ENCODE results near the gene GFOD2. TPM values are rescaled to one million over a fixed set of nuclear protein-coding genes. Genes with fewer than 3 reads are reported as not detected.

GFOD2 gene
- total and polyA plus RNA-seq, 2 donors (not counting 3 experiments of a cell fraction or from before 2014, with no cell fraction given) = 38.1 to 47.5 TPM

DNA sequence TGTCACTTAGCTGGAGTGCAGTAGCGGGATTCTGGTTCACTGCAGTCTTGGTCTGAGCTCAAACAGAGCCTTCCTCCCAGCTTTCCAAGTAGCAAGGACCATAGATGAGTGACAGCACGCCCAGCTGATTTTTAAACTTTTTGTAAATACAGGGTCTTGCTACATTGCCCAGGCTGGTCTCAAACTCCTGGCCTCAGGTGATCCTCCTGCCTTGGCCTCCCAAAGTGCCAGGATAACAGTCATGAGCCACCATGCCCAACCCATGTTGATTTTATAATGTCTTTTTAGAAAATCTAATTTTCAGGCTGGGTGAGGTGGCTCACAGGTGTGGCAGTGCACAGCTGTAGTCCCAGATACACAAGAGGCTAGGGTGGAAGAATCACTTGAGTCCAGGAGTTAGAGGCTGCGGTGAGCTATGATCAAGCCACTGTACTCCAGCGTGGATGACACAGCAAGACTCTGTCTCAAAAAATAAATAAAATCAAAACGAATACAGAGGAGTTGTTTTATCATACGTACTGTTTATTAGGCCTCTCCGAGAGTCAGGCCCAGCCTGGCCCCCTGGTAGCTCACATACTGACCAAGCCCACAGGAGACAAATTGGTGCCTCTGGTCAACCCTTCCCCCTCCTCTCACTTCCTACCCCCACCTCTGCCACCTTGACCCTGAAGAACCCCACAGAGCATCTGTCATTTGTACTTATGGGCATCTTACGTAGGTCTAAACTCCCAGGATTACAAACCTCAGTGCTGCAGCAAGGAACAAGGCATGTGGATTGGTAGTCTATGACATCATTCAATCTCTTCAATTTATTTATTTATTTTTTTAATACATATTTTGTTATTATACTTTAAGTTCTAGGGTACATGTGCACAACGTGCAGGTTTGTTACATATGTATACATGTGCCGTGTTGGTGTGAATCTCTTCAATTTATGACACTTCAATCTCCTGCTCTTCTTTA, 38.9 kb downstream of the GFOD2 start:
- Histone ChIP-seq H3K27me3 (ENCODE audit: control insufficient read depth in 2 of 2, insufficient read depth in 2 of 2, low read length in 2 of 2) (no peaks in the 10 kb centered on the region), H3K4me1 (ENCODE audit: control insufficient read depth, extremely low read depth, insufficient read depth, low read length) (peaks cover 17% of the 10 kb centered on the region), H3K9me1 (replicated peaks; ENCODE audit: control insufficient read depth, extremely low read depth, insufficient read depth, low read length) (no peaks in the 10 kb centered on the region), H3K4me3 (replicated peaks in 1 of 3; ENCODE audit: insufficient read depth in 1 of 3, low read depth in 1 of 3, low read length in 3 of 3) (no peak overlapping the region), H3K9ac (replicated peaks; ENCODE audit: extremely low read depth, insufficient read depth, low read length) (no peak overlapping the region), H3K4me2 (ENCODE audit: insufficient read depth, low read length) (no peak overlapping the region), H2AFZ (ENCODE audit: low read depth, low read length) (no peak overlapping the region), H4K20me1 (replicated peaks; ENCODE audit: control insufficient read depth, extremely low read depth, insufficient read depth, low read length) (peaks cover 3% of the 10 kb centered on the region), H3K27ac (ENCODE audit: insufficient read depth, low read depth, low read length) (no peak overlapping the region), H3K9me3 (replicated peaks; ENCODE audit: control insufficient read depth, insufficient read depth, low read length) (no peaks in the 10 kb centered on the region), H3K36me3 (ENCODE audit: control insufficient read depth in 2 of 2, extremely low read depth in 1 of 2, insufficient read depth in 2 of 2, low read length in 2 of 2) (peaks cover 3 to 23% of the 10 kb centered on the region in 2 experiments), H3K79me2 (ENCODE audit: control insufficient read depth, insufficient read depth, low read length) (no peaks in the 10 kb centered on the region)
- no peak for FAIRE-seq
- dilution Hi-C loops (cut with MboI; ENCODE audit: extremely low pct_ligation_motif_present, low sequenced_read_pairs) = loop anchor here (25.0 kb wide), 1 partner anchor 232 kb away; no protein-coding TSS in a partner anchor
- intact Hi-C loops (cut with micrococcal nuclease) = no loop called here
- DNase-seq (ENCODE audit: low read depth, low spot score) = no peak
- POLR2A ChIA-PET = no interaction called here
- TF ChIP-seq FOS (IDR thresholded peaks at IDR 0.05; ENCODE audit: borderline replicate concordance, insufficient read depth, low read length) = no peak
- BruUV-seq (replicated peaks) = no TSS peak
- CTCF ChIA-PET = interaction anchor here (0.6 to 4.2 kb wide), 3 partner anchors 7 to 114 kb away, joined by 3 to 22 read pairs (median 5); partner anchors contain the start of gene GFOD2

DNA sequence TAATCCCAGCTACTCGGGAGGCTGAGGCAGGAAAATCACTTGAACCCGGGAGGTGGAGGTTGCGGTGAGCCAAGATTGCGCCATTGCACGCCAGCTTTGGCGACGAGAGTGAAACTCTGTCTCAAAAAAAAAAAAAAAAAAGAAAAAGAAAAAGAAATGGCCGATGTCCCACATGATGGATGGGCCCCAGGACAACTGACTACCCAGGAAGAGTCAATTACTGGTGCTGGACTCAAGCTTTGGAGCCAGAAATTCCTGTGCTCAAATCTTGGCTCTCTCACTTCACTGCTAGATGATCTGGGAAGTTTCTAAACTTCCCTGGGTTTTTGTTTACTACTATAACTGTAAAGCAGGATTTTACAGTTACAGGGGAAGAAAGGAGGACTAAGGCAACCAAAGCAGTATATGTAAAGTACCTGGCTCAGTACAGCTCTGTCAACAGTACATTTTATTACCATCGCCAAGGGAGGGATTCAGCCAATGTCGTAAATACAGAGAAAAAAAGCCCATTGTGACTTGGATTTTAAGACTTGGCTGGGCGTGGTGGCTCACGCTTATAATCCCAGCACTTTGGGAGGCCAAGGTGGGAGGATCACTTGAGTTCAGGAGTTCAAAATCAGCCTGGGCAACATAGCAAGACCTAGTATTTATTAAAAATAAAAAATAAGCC, 40.6 kb downstream of the GFOD2 start:
- Histone ChIP-seq H3K9me3 (replicated peaks; ENCODE audit: control insufficient read depth, insufficient read depth, low read length) (no peaks in the 10 kb centered on the region), H3K27ac (ENCODE audit: insufficient read depth, low read depth, low read length) (no peak overlapping the region), H3K4me3 (replicated peaks in 1 of 3; ENCODE audit: insufficient read depth in 1 of 3, low read depth in 1 of 3, low read length in 3 of 3) (no peak overlapping the region), H4K20me1 (replicated peaks; ENCODE audit: control insufficient read depth, extremely low read depth, insufficient read depth, low read length) (no peaks in the 10 kb centered on the region), H3K9me1 (replicated peaks; ENCODE audit: control insufficient read depth, extremely low read depth, insufficient read depth, low read length) (no peaks in the 10 kb centered on the region), H3K4me2 (ENCODE audit: insufficient read depth, low read length) (no peak overlapping the region), H3K79me2 (ENCODE audit: control insufficient read depth, insufficient read depth, low read length) (no peaks in the 10 kb centered on the region), H3K27me3 (ENCODE audit: control insufficient read depth in 2 of 2, insufficient read depth in 2 of 2, low read length in 2 of 2) (no peaks in the 10 kb centered on the region), H2AFZ (ENCODE audit: low read depth, low read length) (no peak overlapping the region), H3K36me3 (ENCODE audit: control insufficient read depth in 2 of 2, extremely low read depth in 1 of 2, insufficient read depth in 2 of 2, low read length in 2 of 2) (peaks cover 0 to 21% of the 10 kb centered on the region in 2 experiments), H3K4me1 (ENCODE audit: control insufficient read depth, extremely low read depth, insufficient read depth, low read length) (peaks cover 18% of the 10 kb centered on the region), H3K9ac (replicated peaks; ENCODE audit: extremely low read depth, insufficient read depth, low read length) (no peak overlapping the region)
- intact Hi-C loops (cut with micrococcal nuclease) = no loop called here
- no peak for DNase-seq (ENCODE audit: low read depth, low spot score)
- no TSS peak for BruUV-seq (replicated peaks)
- ChIA-PET CTCF (interaction anchor here (2.4 kb wide), 1 partner anchor 138 kb away, joined by 18 read pairs; no protein-coding TSS in a partner anchor), POLR2A (no interaction called here)
- dilution Hi-C loops (cut with MboI; ENCODE audit: extremely low pct_ligation_motif_present, low sequenced_read_pairs) = loop anchor here (25.0 kb wide), 1 partner anchor 234 kb away; no protein-coding TSS in a partner anchor
- TF ChIP-seq EZH2 (IDR thresholded peaks at IDR 0.05; ENCODE audit: borderline replicate concordance, low read depth, low read length, severe bottlenecking) (no peak), MYC (IDR thresholded peaks at IDR 0.05; ENCODE audit: low read depth, low read length) (no peak), GATA2 (IDR thresholded peaks at IDR 0.05; ENCODE audit: insufficient read depth, insufficient read length, low read depth, low read length) (no peak), POLR2A (IDR thresholded peaks at IDR 0.05; ENCODE audit: low read depth, low read length) (no peak), POLR2AphosphoS5 (IDR thresholded peaks at IDR 0.05; ENCODE audit: insufficient read depth, low read depth, low read length) (no peak), JUN (IDR thresholded peaks at IDR 0.05; ENCODE audit: borderline replicate concordance, insufficient read depth, insufficient read length, low read depth) (no peak), FOS (IDR thresholded peaks at IDR 0.05; ENCODE audit: borderline replicate concordance, insufficient read depth, low read length) (no peak)
- TF ChIP-seq, protein P1, sequence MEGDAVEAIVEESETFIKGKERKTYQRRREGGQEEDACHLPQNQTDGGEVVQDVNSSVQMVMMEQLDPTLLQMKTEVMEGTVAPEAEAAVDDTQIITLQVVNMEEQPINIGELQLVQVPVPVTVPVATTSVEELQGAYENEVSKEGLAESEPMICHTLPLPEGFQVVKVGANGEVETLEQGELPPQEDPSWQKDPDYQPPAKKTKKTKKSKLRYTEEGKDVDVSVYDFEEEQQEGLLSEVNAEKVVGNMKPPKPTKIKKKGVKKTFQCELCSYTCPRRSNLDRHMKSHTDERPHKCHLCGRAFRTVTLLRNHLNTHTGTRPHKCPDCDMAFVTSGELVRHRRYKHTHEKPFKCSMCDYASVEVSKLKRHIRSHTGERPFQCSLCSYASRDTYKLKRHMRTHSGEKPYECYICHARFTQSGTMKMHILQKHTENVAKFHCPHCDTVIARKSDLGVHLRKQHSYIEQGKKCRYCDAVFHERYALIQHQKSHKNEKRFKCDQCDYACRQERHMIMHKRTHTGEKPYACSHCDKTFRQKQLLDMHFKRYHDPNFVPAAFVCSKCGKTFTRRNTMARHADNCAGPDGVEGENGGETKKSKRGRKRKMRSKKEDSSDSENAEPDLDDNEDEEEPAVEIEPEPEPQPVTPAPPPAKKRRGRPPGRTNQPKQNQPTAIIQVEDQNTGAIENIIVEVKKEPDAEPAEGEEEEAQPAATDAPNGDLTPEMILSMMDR (IDR thresholded peaks at IDR 0.05; ENCODE audit: extremely low read depth in 1 of 2, insufficient read depth in 1 of 2, low read depth in 1 of 2, low read length in 2 of 2) = no peak
- TF ChIP-seq, protein P2, sequence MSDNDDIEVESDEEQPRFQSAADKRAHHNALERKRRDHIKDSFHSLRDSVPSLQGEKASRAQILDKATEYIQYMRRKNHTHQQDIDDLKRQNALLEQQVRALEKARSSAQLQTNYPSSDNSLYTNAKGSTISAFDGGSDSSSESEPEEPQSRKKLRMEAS (IDR thresholded peaks at IDR 0.05; ENCODE audit: insufficient read depth, insufficient read length) = no peak
- no peak for FAIRE-seq
